Measurements from ENCODE around the gene CADM2.

- TF ChIP-seq, protein P1, sequence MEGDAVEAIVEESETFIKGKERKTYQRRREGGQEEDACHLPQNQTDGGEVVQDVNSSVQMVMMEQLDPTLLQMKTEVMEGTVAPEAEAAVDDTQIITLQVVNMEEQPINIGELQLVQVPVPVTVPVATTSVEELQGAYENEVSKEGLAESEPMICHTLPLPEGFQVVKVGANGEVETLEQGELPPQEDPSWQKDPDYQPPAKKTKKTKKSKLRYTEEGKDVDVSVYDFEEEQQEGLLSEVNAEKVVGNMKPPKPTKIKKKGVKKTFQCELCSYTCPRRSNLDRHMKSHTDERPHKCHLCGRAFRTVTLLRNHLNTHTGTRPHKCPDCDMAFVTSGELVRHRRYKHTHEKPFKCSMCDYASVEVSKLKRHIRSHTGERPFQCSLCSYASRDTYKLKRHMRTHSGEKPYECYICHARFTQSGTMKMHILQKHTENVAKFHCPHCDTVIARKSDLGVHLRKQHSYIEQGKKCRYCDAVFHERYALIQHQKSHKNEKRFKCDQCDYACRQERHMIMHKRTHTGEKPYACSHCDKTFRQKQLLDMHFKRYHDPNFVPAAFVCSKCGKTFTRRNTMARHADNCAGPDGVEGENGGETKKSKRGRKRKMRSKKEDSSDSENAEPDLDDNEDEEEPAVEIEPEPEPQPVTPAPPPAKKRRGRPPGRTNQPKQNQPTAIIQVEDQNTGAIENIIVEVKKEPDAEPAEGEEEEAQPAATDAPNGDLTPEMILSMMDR (conservative IDR thresholded peaks at IDR 0.05; ENCODE audit: low read depth, low read length), result no peak
- no peak for TF ChIP-seq EZH2 (IDR thresholded peaks at IDR 0.05; ENCODE audit: borderline replicate concordance, low read depth, low read length, poor library complexity, severe bottlenecking)
Observed at GRCh38 chr3:85572426-85572825, 613.6 kb downstream of the CADM2 start.

Data from A673 (cell line).